ENCODE measurements around the gene GSTM1. TPM values are rescaled to one million over a fixed set of nuclear protein-coding genes. Genes with fewer than 3 reads are reported as not detected.
A peak's percentile ranks its signal among the peaks of the same experiment; 100 is the strongest.

GSTM1 gene
- total RNA-seq, 1 donor from 2014 or later: 13.8 TPM

DNA sequence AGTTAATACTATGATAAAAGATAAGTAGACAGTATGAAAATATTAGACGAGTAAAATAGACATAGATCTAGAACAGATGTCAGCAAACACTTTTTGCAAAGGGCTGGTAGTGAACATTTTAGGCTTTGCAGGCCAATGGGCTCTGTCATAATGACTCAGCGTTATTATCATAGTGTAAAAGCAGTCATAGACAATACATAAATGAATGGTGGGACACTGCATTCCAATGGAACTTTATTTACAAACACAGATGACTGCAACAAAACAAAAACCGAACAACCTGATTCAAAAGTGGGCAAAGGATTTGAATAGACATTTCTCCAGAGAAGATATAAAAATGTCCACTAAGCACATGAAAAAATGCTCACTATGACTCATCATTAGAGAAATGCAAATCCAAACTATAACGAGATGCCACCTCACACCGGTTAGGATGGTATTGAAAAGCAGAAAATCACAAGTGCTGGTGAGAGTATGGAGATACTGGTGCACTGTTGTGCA, 31.8 kb downstream of the GSTM1 start:
- no peak overlapping the region for H3K9ac ChIP-seq
- no peak overlapping the region for H3K4me3 Mint-ChIP-seq
- H3K4me3 ChIP-seq: no peak overlapping the region
- H3K27me3 Mint-ChIP-seq (ENCODE audit: insufficient read depth, low read depth): peaks cover 8% of the 10 kb centered on the region
- H3K9me3 ChIP-seq (ENCODE audit: low read depth): no peaks in the 10 kb centered on the region
- no peaks in the 10 kb centered on the region for H3K4me1 Mint-ChIP-seq
- no peaks in the 10 kb centered on the region for H4K20me1 ChIP-seq (ENCODE audit: low read depth)
- H3K27ac Mint-ChIP-seq: no peak overlapping the region
- no peak overlapping the region for H3K27ac ChIP-seq
- H3K4me1 ChIP-seq: no peaks in the 10 kb centered on the region
- TF ChIP-seq, protein P1, sequence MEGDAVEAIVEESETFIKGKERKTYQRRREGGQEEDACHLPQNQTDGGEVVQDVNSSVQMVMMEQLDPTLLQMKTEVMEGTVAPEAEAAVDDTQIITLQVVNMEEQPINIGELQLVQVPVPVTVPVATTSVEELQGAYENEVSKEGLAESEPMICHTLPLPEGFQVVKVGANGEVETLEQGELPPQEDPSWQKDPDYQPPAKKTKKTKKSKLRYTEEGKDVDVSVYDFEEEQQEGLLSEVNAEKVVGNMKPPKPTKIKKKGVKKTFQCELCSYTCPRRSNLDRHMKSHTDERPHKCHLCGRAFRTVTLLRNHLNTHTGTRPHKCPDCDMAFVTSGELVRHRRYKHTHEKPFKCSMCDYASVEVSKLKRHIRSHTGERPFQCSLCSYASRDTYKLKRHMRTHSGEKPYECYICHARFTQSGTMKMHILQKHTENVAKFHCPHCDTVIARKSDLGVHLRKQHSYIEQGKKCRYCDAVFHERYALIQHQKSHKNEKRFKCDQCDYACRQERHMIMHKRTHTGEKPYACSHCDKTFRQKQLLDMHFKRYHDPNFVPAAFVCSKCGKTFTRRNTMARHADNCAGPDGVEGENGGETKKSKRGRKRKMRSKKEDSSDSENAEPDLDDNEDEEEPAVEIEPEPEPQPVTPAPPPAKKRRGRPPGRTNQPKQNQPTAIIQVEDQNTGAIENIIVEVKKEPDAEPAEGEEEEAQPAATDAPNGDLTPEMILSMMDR (IDR thresholded peaks at IDR 0.05): no peak
- TF ChIP-seq EZH2phosphoT487 (IDR thresholded peaks at IDR 0.05): no peak
- TF ChIP-seq EZH2 (IDR thresholded peaks at IDR 0.05): no peak
- no peak overlapping the region for H3K4me2 ChIP-seq
- H2AFZ ChIP-seq (replicated peaks): no peak overlapping the region
- H3K36me3 ChIP-seq: no peaks in the 10 kb centered on the region
- H3K27me3 ChIP-seq: no peaks in the 10 kb centered on the region
- no peaks in the 10 kb centered on the region for H3K79me2 ChIP-seq (ENCODE audit: low read depth)
- peak; percentile 0 for DNase-seq (ENCODE audit: low spot score)
- no peaks in the 10 kb centered on the region for H3F3A ChIP-seq (ENCODE audit: low read depth)
- no peaks in the 10 kb centered on the region for H3K36me3 Mint-ChIP-seq
- H3K9me3 Mint-ChIP-seq: no peaks in the 10 kb centered on the region

DNA sequence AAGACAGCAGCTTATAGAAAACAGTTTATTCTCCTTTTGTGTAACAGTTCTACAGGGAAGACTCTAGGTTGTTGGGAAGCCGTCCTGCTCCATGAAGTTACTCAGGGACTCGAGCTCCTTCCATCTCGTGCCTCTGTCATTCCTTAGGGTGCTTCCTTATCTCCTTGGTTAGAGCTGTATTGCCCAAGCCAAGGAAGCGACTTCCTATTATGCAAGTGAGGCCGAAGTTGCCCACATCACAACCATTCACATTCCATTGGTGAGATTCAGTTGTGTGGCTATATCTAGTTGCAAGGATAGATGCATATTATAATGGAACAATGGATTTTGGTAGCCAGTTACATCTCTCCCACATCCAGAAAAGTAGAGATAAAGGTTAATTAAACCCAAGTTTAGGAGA, 33.4 kb downstream of the GSTM1 start:
- Histone ChIP-seq H3K36me3 (no peaks in the 10 kb centered on the region), H3K4me1 (no peaks in the 10 kb centered on the region), H3K27me3 (no peaks in the 10 kb centered on the region), H3K79me2 (ENCODE audit: low read depth) (no peaks in the 10 kb centered on the region), H3K27ac (no peak overlapping the region), H3K4me2 (no peak overlapping the region), H3K4me3 (no peak overlapping the region), H4K20me1 (ENCODE audit: low read depth) (no peaks in the 10 kb centered on the region), H3F3A (ENCODE audit: low read depth) (no peaks in the 10 kb centered on the region), H3K9me3 (ENCODE audit: low read depth) (no peaks in the 10 kb centered on the region), H3K9ac (no peak overlapping the region), H2AFZ (replicated peaks) (peak overlapping the region; percentile 3)
- no peaks in the 10 kb centered on the region for H3K36me3 Mint-ChIP-seq
- peaks cover 5% of the 10 kb centered on the region for H3K4me1 Mint-ChIP-seq
- TF ChIP-seq EZH2phosphoT487 (IDR thresholded peaks at IDR 0.05) (no peak), EZH2 (IDR thresholded peaks at IDR 0.05) (no peak)
- TF ChIP-seq, protein P1 (IDR thresholded peaks at IDR 0.05): no peak
- no peak overlapping the region for H3K4me3 Mint-ChIP-seq
- peaks cover 6% of the 10 kb centered on the region for H3K27me3 Mint-ChIP-seq (ENCODE audit: insufficient read depth, low read depth)
- no peak for DNase-seq (ENCODE audit: low spot score)
- H3K9me3 Mint-ChIP-seq: no peaks in the 10 kb centered on the region
- H3K27ac Mint-ChIP-seq: no peak overlapping the region

DNA sequence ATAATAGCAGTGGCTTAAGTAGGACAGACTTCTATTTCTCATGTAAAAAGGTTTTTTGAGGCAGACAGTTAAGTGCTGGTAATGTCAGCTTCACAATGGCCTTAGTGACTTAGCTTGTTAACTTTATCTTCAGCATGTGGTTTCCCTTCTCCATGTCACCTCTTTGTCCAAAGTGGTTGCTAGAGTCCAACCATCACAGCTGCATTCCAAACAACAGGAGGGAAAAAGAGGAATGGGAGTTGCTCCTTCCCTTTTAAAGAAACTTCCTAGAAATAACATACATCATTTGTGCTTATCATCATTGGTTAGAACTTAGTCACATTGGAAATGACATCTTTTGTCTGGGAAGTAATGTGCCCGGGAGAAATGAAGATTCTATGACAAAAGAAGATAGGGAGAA, 34.4 kb downstream of the GSTM1 start:
- DNase-seq (ENCODE audit: low spot score): no peak
- no peak overlapping the region for H3K9ac ChIP-seq
- H3K36me3 Mint-ChIP-seq: no peaks in the 10 kb centered on the region
- no peaks in the 10 kb centered on the region for H3F3A ChIP-seq (ENCODE audit: low read depth)
- H2AFZ ChIP-seq (replicated peaks): no peak overlapping the region
- no peak overlapping the region for H3K4me3 ChIP-seq
- peaks cover 13% of the 10 kb centered on the region for H3K4me1 Mint-ChIP-seq
- peaks cover 4% of the 10 kb centered on the region for H3K27me3 Mint-ChIP-seq (ENCODE audit: insufficient read depth, low read depth)
- no peaks in the 10 kb centered on the region for H4K20me1 ChIP-seq (ENCODE audit: low read depth)
- no peaks in the 10 kb centered on the region for H3K4me1 ChIP-seq
- H3K4me2 ChIP-seq: no peak overlapping the region
- no peak overlapping the region for H3K27ac ChIP-seq
- H3K79me2 ChIP-seq (ENCODE audit: low read depth): no peaks in the 10 kb centered on the region
- H3K36me3 ChIP-seq: no peaks in the 10 kb centered on the region
- no peak overlapping the region for H3K27ac Mint-ChIP-seq
- H3K9me3 ChIP-seq (ENCODE audit: low read depth): no peaks in the 10 kb centered on the region
- H3K4me3 Mint-ChIP-seq: no peak overlapping the region
- no peaks in the 10 kb centered on the region for H3K9me3 Mint-ChIP-seq
- TF ChIP-seq, protein P1 (IDR thresholded peaks at IDR 0.05): no peak
- no peak for TF ChIP-seq EZH2 (IDR thresholded peaks at IDR 0.05)
- no peak for TF ChIP-seq EZH2phosphoT487 (IDR thresholded peaks at IDR 0.05)
- no peaks in the 10 kb centered on the region for H3K27me3 ChIP-seq

Data from neural progenitor cell (in vitro differentiated cells).